ENCODE measurements around the gene ZNF256.

Gene ZNF256

DNA sequence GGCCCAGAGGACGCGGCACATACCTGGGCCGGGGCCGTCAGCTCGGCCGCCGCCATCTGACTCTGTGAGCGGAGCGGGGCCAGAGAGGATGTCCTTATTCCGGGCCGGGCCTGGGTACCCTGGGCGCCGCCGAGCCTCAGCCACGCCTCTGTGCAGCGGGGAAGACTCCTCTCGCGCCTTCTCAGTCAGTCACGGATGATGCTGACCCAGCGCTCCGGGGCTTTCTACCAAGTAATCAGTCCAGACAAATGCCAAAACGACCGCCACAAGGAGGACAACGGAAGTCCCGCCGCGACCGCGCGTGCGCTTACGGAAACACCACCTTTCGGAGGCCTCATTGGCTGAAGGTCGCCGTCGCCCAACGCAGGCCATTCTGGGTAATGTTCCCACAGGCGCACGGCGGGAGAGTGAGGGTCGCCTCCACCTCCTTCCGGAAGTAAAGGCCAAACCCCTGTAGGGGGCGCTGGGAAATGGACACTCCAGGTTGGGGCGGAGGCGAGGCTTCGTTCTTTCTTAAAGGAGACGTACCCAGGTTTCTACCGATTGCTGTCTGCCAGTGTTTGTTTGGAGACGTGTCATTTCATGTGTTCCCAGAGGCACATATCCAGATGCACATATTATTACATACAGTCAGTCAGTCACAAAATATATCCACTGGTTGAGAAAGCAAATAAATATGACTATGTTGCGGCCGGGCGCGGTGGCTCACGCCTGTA lies at the start of gene ZNF256:
ZNF256 (minus strand) TSS at position 288 of the 716 bp plus-strand sequence; CDS start at position 56, 232 bp downstream.
- DNase-seq, result peak; percentile 59 to 97 (median 92)

DNA sequence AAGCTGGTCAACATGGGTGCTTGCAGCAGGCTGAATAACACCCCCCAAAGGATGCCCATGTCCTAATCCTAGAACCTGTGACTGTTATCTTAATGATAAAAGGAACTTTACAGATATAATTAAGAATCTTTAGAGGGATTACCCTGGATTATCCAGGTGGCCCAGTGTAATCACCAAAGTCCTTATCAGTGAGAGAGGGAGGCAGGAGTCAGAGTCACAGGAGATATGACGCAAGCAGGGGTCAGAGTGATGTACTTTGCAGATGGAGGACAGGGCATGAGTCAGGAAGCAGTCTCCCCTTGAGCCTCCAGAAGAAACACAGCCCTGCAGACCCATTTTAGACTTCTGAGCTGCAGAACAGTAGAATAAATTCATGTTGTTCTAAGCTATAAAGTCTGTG lies 45.3 kb upstream of the ZNF256 start:
- no peak for DNase-seq

GRCh38 chr19:57978586-57979289 lies 31.2 kb upstream of the ZNF256 start:
- DNase-seq, result no peak

DNA sequence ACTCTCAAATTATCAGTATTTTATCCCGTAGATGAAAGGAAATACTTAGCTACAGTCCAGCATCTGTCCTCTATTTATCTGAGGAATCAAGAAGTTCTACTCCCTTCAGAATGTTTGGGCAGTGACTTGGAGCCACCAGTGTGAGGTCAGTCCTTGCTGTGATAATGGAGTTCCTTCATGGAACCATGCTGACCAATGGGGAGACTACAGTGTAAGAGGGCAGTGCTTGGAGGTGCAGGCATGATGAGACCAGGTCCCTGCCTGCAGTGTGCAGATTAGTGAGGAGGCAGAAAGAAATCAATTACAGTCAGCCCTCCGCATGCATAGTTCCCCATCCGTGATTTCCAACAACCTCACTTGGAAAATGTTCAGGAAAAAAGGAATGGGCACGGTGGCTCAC lies 26.9 kb upstream of the ZNF256 start, which contains the start of gene C19orf18:
C19orf18 (minus strand) TSS at position 101 of the 400 bp plus-strand sequence. CDS start 102 bp downstream, outside the sequence.
- DNase-seq, result no peak

- no peak for DNase-seq
Measured at GRCh38 chr19:57964761-57965160, 17.3 kb upstream of the ZNF256 start.

- no peak for DNase-seq
Measured at GRCh38 chr19:57961785-57962184, 14.3 kb upstream of the ZNF256 start.

- DNase-seq, result no peak
Measured at GRCh38 chr19:57954996-57955395, 7.5 kb upstream of the ZNF256 start.

- no peak for DNase-seq
Measured at GRCh38 chr19:57949702-57950101, 2.2 kb upstream of the ZNF256 start.

DNA sequence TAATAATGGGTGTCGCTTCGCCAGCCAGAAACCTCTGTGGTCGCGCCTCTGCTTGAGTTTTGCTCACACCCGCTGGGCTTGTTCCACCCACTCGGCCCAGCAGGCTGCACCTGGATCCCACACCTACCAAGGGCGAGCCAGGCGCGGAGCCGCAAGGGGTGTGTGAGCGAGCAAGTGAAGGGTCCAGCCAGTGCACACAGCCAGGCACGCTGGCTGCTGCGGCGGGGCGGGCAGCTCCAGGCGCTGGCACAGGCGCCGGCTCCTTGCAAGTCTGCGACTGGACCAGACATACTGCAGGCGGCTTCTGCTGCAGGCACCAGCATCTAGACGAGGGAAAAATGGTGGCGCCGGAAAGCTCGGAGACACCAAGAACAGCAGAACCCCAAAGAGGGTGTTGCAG lies 1.8 kb upstream of the ZNF256 start:
- no peak for DNase-seq

- no peak for DNase-seq
Measured at GRCh38 chr19:57947088-57947418, 453 bp downstream of the ZNF256 start.

DNA sequence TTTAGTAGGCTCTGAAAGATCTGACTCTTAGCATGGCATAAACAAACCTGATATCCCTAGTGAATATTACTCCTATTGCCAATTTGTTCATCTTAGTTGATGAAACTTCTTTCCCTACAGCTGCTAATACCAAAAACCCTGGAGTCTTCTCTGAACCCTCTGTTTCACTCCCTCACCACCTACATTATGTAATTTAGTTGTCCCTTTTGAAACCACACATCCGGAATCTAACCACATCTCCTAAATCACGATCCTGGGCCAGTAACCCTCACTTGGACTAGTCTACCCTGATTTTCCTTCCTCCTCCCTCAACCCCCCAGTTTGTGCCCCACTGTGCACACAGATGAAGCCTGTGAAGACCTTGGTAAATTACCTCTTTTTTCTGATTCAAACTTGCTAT lies 1.2 kb downstream of the ZNF256 start:
- DNase-seq, result no peak

GRCh38 chr19:57941593-57941992 lies 5.9 kb downstream of the ZNF256 start:
- no peak for DNase-seq

- peak in 9 of 58 donors; percentile 3 to 53 (median 13) for DNase-seq
Measured at GRCh38 chr19:57935731-57936130, 11.8 kb downstream of the ZNF256 start.

DNA sequence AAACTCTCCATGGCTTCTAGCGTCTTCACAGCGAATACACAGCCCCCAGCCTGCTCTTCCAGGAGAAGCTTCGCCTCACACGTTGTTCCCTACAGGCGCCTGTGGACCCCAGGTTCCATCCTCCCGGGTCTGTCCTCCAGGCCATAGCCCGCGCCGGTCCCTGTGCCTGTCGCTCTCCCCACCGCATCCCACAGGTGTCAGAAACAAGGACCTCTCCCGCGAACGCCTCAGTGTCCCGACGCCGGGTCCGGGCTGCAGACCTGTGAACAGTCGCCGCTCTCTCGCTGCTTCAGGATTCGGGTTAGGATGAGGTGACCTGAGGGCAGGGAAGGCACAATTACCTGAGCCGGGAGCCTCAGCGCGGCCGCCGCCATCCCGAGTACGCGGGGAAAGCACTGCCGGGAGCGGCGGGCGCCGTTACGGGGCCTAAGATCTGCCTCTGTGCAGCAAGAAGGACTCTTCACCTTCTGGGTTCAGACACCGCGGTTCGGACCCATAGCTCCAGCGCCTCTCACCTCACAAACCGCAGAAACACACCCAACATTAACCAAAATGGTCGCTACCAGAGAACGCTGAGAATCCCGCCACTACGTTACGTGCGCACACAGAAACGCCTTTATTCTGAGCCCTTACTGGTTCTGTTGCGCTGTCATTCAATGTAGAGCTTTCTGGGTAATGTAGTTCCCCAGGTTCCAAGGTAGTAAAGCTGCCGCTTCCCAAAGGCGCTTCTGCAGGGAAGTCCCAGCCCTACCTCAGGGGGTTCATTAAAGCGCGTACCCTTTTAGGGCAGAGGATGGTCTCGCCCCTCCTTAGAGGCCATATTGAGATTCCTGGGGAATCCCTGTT lies 12.5 kb downstream of the ZNF256 start, which contains the start of gene ZNF418:
ZNF418 (minus strand) TSS at position 583 of the 846 bp plus-strand sequence. CDS start 1,580 bp downstream, outside the sequence.
- DNase-seq, result peak in 57 of 58 donors; percentile 8 to 86 (median 68)

DNA sequence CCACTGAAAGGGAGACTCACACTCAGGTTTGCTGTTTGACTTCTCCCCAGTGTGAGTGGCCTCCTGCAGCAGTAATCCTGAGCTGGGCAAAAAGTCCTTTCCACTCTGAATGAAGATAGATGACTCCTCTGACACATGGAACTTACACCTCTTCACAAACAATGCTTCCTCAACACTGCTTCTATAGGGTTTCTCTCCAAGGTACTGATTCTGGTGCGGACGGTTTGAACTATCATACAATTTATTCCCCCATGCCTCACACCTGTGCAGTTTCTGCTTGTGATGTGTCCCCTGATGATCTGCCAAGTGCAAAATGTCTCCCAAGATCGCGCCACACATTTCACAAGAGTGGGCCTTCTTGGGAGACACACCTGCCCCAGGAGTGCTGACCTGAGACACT lies 19.9 kb downstream of the ZNF256 start:
- DNase-seq, result no peak

- peak; percentile 34 to 93 (median 81) for DNase-seq
Measured at GRCh38 chr19:57916168-57916995, 31.1 kb downstream of the ZNF256 start, which contains the start of gene ZNF417. ZNF417 (minus strand) TSS chr19:57916592; CDS start chr19:57916411, 181 bp downstream.

- DNase-seq, result no peak
Measured at GRCh38 chr19:57914531-57914930, 33.0 kb downstream of the ZNF256 start.

DNA sequence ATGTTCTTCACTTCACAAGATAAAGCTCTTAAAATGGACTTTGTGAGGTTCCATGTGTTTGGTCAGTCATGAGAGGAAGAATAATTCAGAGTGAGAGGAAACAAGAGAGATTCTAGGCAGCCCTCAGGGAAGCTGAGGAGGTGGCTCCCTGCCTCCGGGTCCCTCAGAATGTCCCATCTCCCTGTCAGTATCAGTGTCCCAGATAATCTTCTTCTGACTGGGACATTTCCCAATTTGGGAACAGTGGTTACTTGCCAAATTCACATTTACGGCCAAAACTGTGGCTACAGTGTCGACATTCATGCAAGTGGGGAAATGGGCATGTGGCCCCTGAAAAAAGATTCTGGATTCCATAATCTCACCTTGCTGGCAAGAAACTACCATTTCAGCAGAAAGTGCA lies 40.1 kb downstream of the ZNF256 start:
- no peak for DNase-seq

GRCh38 chr19:57905258-57905657 lies 42.2 kb downstream of the ZNF256 start:
- no peak for DNase-seq

GRCh38 chr19:57903618-57904184 lies 43.8 kb downstream of the ZNF256 start:
- no peak for DNase-seq
